A549 (cell line): ENCODE measurements around the gene ABCG5. TPM values are rescaled to one million over a fixed set of nuclear protein-coding genes. Genes with fewer than 3 reads are reported as not detected.

Experiments
- ATAC-seq, 2 experiments: fragments of 200-7000 bp in 1 of 2; fragments of >200 bp in 1 of 2; cut with Nextera tagmentation in 1 of 2; cut with Tn5 transposase in 1 of 2; 3 replicates each; pipeline versions ENCODE4 v1.8.0 to v1.9.1; 2018 to 2020; ENCODE audit warnings: mild to moderate bottlenecking in 1 of 2, moderate library complexity in 1 of 2
- CTCF ChIA-PET: fragments of 300-600 bp; sonication (Branson Sonifier 250); formaldehyde crosslinking; extraction: SDS; loops from one replicate; lab custom pipeline; 2021; ENCODE audit warnings: antibody characterized with exemption, inconsistent platforms; lab: Yijun Ruan, JAX
- POLR2A ChIA-PET: fragments of 350-600 bp; formaldehyde crosslinking; extraction: SDS; loops from one replicate; lab custom pipeline; 2021; ENCODE audit warnings: antibody characterized with exemption, inconsistent platforms; lab: Yijun Ruan, JAX
- DNase-seq, 2 experiments: peaks; one replicate each; pipeline versions ENCODE4 v3.0.0 to v3.0.0-alpha.2; 2011 to 2016; ENCODE audit warnings: low read depth in 1 of 2, low spot score in 1 of 2
- FAIRE-seq: peaks from 2 replicates; lab custom pipeline; 2011; peaks lifted over from hg19 to GRCh38; lab: Jason Lieb, UNC
- H3K27ac ChIP-seq, 2 experiments: fragments of >200 bp; sonication (Bioruptor Twin); formaldehyde crosslinking; 3 replicates each; pipeline ENCODE4 v1.5.1; 2016 to 2017
- H3K4me1 ChIP-seq: fragments of >200 bp; sonication (Bioruptor Twin); formaldehyde crosslinking; 3 replicates; pipeline ENCODE4 v1.6.1; 2016
- H3K4me2 ChIP-seq: fragments of >200 bp; sonication (Bioruptor Twin); formaldehyde crosslinking; 3 replicates; pipeline ENCODE4 v1.6.1; 2016
- H3K4me3 ChIP-seq: fragments of >200 bp; sonication (Bioruptor Twin); formaldehyde crosslinking; 3 replicates; pipeline ENCODE4 v1.5.1; 2016
- H3K9me3 ChIP-seq: fragments of >200 bp; sonication (Bioruptor Twin); formaldehyde crosslinking; 3 replicates; pipeline ENCODE4 v1.6.1; 2016
- CBX8 ChIP-seq: fragments of 200-600 bp; sonication (generic); IDR thresholded peaks from 2 replicates; pipeline ENCODE4 v1.6.1; 2016
- CHD4 ChIP-seq: fragments of 200-600 bp; sonication (generic); IDR thresholded peaks from 2 replicates; pipeline ENCODE4 v1.6.1; 2016; ENCODE audit warnings: antibody characterized with exemption, mild to moderate bottlenecking, borderline replicate concordance
- EHF ChIP-seq: fragments of 250-450 bp; sonication (Bioruptor Pico); IDR thresholded peaks from 2 replicates; pipeline ENCODE4 v1.5.0; 2020; ENCODE audit warnings: mild to moderate bottlenecking
- EP300 ChIP-seq, 2 experiments: fragments of >200 bp; sonication (Bioruptor Twin); formaldehyde crosslinking; IDR thresholded peaks; 2 replicates in 1 of 2; 3 replicates in 1 of 2; pipeline ENCODE4 v1.6.1; 2016 to 2017
- GATA3 ChIP-seq: IDR thresholded peaks from 2 replicates; pipeline ENCODE4 v1.6.1; 2012; ENCODE audit warnings: borderline replicate concordance
- HOXA7 ChIP-seq: fragments of 250-450 bp; sonication (Bioruptor Pico); IDR thresholded peaks from 2 replicates; pipeline ENCODE4 v1.5.0; 2020; ENCODE audit warnings: mild to moderate bottlenecking, moderate library complexity
- JUN ChIP-seq, 2 experiments: fragments of >200 bp; sonication (Bioruptor Twin); formaldehyde crosslinking; IDR thresholded peaks; 2 replicates in 1 of 2; 3 replicates in 1 of 2; pipeline ENCODE4 v1.6.1; 2016 to 2017
- JUNB ChIP-seq: fragments of >200 bp; sonication (Bioruptor Twin); formaldehyde crosslinking; IDR thresholded peaks from 2 replicates; pipeline ENCODE4 v1.6.1; 2016
- KDM1A ChIP-seq: fragments of 200-600 bp; sonication (generic); IDR thresholded peaks from 2 replicates; pipeline ENCODE4 v1.6.1; 2016; ENCODE audit warnings: low read depth, mild to moderate bottlenecking
- NPAS2 ChIP-seq: fragments of 250-450 bp; sonication (Bioruptor Pico); IDR thresholded peaks from 2 replicates; pipeline ENCODE4 v1.8.0; 2022; ENCODE audit warnings: mild to moderate bottlenecking, moderate library complexity, borderline replicate concordance
- NR3C1 ChIP-seq: fragments of >200 bp; sonication (Bioruptor Twin); formaldehyde crosslinking; IDR thresholded peaks from 3 replicates; pipeline ENCODE4 v1.6.1; 2017
- PHF8 ChIP-seq: fragments of 200-600 bp; sonication (generic); IDR thresholded peaks from 2 replicates; pipeline ENCODE4 v1.6.1; 2016; ENCODE audit warnings: low read depth, mild to moderate bottlenecking, antibody characterized with exemption, moderate library complexity, borderline replicate concordance
- POLR2AphosphoS2 ChIP-seq: conservative IDR thresholded peaks from 2 replicates; pipeline ENCODE4 v1.6.1; 2012; ENCODE audit warnings: low read length, improper control_type of control experiment, inconsistent platforms
- RAD21 ChIP-seq, 2 experiments: fragments of >200 bp in 1 of 2; sonication (Bioruptor Twin) in 1 of 2; formaldehyde crosslinking in 1 of 2; IDR thresholded peaks in 1 of 2; conservative IDR thresholded peaks in 1 of 2; 2 replicates in 1 of 2; 3 replicates in 1 of 2; pipeline ENCODE4 v1.6.1; 2012 to 2018; ENCODE audit warnings: inconsistent platforms in 1 of 2
- RARB ChIP-seq: fragments of 250-450 bp; sonication (Bioruptor Pico); IDR thresholded peaks from 2 replicates; pipeline ENCODE4 v1.8.0; 2021; ENCODE audit warnings: mild to moderate bottlenecking, moderate library complexity
- RCOR1 ChIP-seq: fragments of 150-350 bp; IDR thresholded peaks from 2 replicates; pipeline ENCODE4 v1.6.1; 2014; ENCODE audit warnings: antibody characterized with exemption, low read length, low read depth
- RNF2 ChIP-seq: fragments of 200-600 bp; sonication (generic); IDR thresholded peaks from 2 replicates; pipeline ENCODE4 v1.6.1; 2016; ENCODE audit warnings: low read depth, mild to moderate bottlenecking, antibody characterized with exemption, moderate library complexity, borderline replicate concordance
- SMC3 ChIP-seq: fragments of >200 bp; sonication (Bioruptor Twin); formaldehyde crosslinking; IDR thresholded peaks from 3 replicates; pipeline ENCODE4 v1.6.1; 2018; ENCODE audit warnings: inconsistent platforms
- SREBF2 ChIP-seq: fragments of 450-650 bp; IDR thresholded peaks from 2 replicates; pipeline ENCODE4 v1.6.1; 2014; ENCODE audit warnings: mild to moderate bottlenecking, moderate library complexity
- TFCP2L1 ChIP-seq: fragments of 250-450 bp; sonication (Bioruptor Pico); IDR thresholded peaks from 2 replicates; pipeline ENCODE4 v1.5.0; 2021; ENCODE audit warnings: mild to moderate bottlenecking
- TP53 ChIP-seq: fragments of 250-450 bp; sonication (Bioruptor Pico); IDR thresholded peaks from 2 replicates; pipeline ENCODE4 v1.5.0; 2021; ENCODE audit warnings: mild to moderate bottlenecking, moderate library complexity
- ZC3H11A ChIP-seq: fragments of 450-650 bp; IDR thresholded peaks from 2 replicates; pipeline ENCODE4 v1.6.1; 2014; ENCODE audit warnings: antibody characterized with exemption, mild to moderate bottlenecking
- ZNF302 ChIP-seq: fragments of 250-450 bp; sonication (Bioruptor Pico); IDR thresholded peaks from 2 replicates; pipeline ENCODE4 v1.9.0; 2021; ENCODE audit warnings: inconsistent platforms, mild to moderate bottlenecking, moderate library complexity
- ZSCAN20 ChIP-seq: fragments of 250-450 bp; sonication (Bioruptor Pico); IDR thresholded peaks from 2 replicates; pipeline ENCODE4 v1.8.0; 2022; ENCODE audit warnings: mild to moderate bottlenecking, moderate library complexity
- WGBS: methylation state at CpG from one replicate; pipeline ENCODE4 v1.1.6; 2017; ENCODE audit errors: missing lambda C conversion rate; 5-methylcytosine and 5-hydroxymethylcytosine counted together
- polyA plus RNA-seq, 4 experiments: library from polyadenylated mRNA; depleted of rRNA in 3 of 4; stranded (reverse); fragments of >200 nt; fragmentation: RNase III in 1 of 4; extraction: RNeasy Plus Mini Kit Qiagen cat#74134 plus additional on column Dnase treatment in 1 of 4; gene quantifications; 2 replicates in 3 of 4; 3 replicates in 1 of 4; pipeline ENCODE4 v1.2.3, GENCODE V29; 2011 to 2017
- TF ChIP-seq, protein P1 (sequence below): fragments of >200 bp; sonication (Bioruptor Twin); formaldehyde crosslinking; IDR thresholded peaks from 2 replicates; pipeline ENCODE4 v1.6.1; 2016
- TF ChIP-seq, protein P2 (sequence below): IDR thresholded peaks from 2 replicates; pipeline ENCODE4 v1.6.1; 2012
- TF ChIP-seq, protein P3 (sequence below): IDR thresholded peaks from 2 replicates; pipeline ENCODE4 v1.6.1; 2012
- TF ChIP-seq, protein P4 (sequence below): IDR thresholded peaks from 2 replicates; pipeline ENCODE4 v1.6.1; 2012; ENCODE audit warnings: low read depth, borderline replicate concordance
- TF ChIP-seq, protein P5 (sequence below): fragments of 250-450 bp; sonication (Bioruptor Pico); IDR thresholded peaks from 2 replicates; pipeline ENCODE4 v1.5.0; 2020; ENCODE audit warnings: low read depth, mild to moderate bottlenecking, moderate library complexity

The ABCG5 gene
- polyA plus RNA-seq, 2 of the 4 experiments (the other 2 are of a cell fraction) = not detected

DNA sequence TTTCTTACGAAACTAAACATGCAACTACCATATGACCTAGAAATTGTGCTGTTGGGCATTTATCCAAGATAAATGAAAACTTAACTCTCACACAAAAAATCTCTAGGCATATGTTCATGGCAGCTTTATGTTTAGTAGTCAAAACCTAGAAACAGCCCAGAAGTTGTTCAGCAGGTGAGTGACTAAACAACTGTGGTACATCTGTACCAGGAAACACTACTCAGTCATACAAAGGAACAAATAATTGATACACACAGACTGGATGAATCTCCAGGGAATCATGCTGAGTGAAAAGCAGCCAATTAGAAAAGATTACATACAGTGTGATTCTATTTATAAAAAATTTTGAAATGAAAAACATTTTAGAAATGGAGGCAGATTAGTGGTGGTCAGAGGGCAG lies 35.5 kb downstream of the ABCG5 start:
- 88% methylated on average over 1 of the region's 1 CpG for WGBS
- TF ChIP-seq PHF8 (no peak), EHF (CRISPR knock-in tag) (no peak), RAD21 (conservative IDR thresholded peaks at IDR 0.05 in 1 of 2, IDR thresholded peaks at IDR 0.05 in 1 of 2) (no peak), SMC3 (no peak), SREBF2 (no peak), POLR2AphosphoS2 (no peak), TP53 (CRISPR knock-in tag) (no peak), RARB (CRISPR knock-in tag) (no peak), GATA3 (no peak), HOXA7 (no peak), CHD4 (no peak), NPAS2 (no peak), ZSCAN20 (CRISPR knock-in tag) (no peak), CBX8 (no peak), ZC3H11A (no peak), ZNF302 (CRISPR knock-in tag) (no peak), EP300 (IDR thresholded peaks at IDR 0.05) (no peak)
- TF ChIP-seq, protein P1, sequence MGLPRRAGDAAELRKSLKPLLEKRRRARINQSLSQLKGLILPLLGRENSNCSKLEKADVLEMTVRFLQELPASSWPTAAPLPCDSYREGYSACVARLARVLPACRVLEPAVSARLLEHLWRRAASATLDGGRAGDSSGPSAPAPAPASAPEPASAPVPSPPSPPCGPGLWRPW = no peak
- TF ChIP-seq, protein P2, sequence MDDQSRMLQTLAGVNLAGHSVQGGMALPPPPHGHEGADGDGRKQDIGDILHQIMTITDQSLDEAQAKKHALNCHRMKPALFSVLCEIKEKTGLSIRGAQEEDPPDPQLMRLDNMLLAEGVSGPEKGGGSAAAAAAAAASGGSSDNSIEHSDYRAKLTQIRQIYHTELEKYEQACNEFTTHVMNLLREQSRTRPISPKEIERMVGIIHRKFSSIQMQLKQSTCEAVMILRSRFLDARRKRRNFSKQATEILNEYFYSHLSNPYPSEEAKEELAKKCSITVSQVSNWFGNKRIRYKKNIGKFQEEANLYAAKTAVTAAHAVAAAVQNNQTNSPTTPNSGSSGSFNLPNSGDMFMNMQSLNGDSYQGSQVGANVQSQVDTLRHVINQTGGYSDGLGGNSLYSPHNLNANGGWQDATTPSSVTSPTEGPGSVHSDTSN = no peak
- Histone ChIP-seq H3K27ac (no peak overlapping the region), H3K4me3 (no peak overlapping the region), H3K9me3 (no peaks in the 10 kb centered on the region), H3K4me1 (peaks cover 30% of the 10 kb centered on the region), H3K4me2 (no peak overlapping the region)
- no peak for FAIRE-seq
- ChIA-PET CTCF (interaction anchor here (0.8 kb wide), 1 partner anchor 194 kb away, joined by 4 read pairs; no protein-coding TSS in a partner anchor), POLR2A (no interaction called here)
- ATAC-seq = no peak
- no peak for DNase-seq

DNA sequence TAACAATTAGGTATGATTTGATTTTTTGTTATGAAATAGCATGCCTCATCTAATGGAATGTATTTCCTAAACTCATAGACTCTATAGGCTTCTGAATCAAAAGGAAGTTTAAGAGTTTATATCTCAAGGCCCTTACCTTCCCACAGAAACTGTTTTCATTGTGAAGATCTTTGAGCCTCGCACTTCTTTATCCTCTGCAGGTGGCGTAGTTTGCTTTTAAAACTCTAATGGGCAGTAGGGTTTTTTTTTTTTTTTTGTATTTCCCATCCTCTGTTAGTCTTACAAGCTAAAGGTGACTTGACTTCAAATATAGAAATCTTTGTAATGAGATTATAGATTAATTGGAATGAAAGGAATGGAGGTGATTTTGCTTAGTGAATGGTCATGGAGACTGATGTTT lies 36.5 kb downstream of the ABCG5 start:
- FAIRE-seq (no peak), ATAC-seq (no peak), DNase-seq (no peak)
- ChIA-PET POLR2A (no interaction called here), CTCF (interaction anchor here (0.7 to 1.3 kb wide), 3 partner anchors 64 to 193 kb away, joined by 3 to 4 read pairs (median 4); no protein-coding TSS in a partner anchor)
- H3K4me1 ChIP-seq = peaks cover 22% of the 10 kb centered on the region
- WGBS = 86% methylated on average over 2 of the region's 2 CpGs
- H3K27ac ChIP-seq = no peak overlapping the region
- H3K9me3 ChIP-seq = no peaks in the 10 kb centered on the region
- H3K4me3 ChIP-seq = no peak overlapping the region
- no peak overlapping the region for H3K4me2 ChIP-seq
- TF ChIP-seq KDM1A (no peak), TFCP2L1 (no peak), GATA3 (no peak), RCOR1 (no peak), RNF2 (no peak), JUN (IDR thresholded peaks at IDR 0.05) (no peak), JUNB (no peak), HOXA7 (no peak), NR3C1 (no peak), EHF (CRISPR knock-in tag) (no peak), TP53 (CRISPR knock-in tag) (no peak), PHF8 (no peak)
- TF ChIP-seq, protein P1 = no peak
- TF ChIP-seq, protein P3, sequence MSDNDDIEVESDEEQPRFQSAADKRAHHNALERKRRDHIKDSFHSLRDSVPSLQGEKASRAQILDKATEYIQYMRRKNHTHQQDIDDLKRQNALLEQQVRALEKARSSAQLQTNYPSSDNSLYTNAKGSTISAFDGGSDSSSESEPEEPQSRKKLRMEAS = no peak
- TF ChIP-seq, protein P4, sequence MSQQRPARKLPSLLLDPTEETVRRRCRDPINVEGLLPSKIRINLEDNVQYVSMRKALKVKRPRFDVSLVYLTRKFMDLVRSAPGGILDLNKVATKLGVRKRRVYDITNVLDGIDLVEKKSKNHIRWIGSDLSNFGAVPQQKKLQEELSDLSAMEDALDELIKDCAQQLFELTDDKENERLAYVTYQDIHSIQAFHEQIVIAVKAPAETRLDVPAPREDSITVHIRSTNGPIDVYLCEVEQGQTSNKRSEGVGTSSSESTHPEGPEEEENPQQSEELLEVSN = no peak
- TF ChIP-seq, protein P5, sequence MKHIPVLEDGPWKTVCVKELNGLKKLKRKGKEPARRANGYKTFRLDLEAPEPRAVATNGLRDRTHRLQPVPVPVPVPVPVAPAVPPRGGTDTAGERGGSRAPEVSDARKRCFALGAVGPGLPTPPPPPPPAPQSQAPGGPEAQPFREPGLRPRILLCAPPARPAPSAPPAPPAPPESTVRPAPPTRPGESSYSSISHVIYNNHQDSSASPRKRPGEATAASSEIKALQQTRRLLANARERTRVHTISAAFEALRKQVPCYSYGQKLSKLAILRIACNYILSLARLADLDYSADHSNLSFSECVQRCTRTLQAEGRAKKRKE (CRISPR knock-in tag) = no peak
